ENCODE measurements around the gene RAX. TPM values are rescaled to one million over a fixed set of nuclear protein-coding genes. Genes with fewer than 3 reads are reported as not detected.

Gene RAX
- total RNA-seq, 2 donors from 2014 or later: not detected

DNA sequence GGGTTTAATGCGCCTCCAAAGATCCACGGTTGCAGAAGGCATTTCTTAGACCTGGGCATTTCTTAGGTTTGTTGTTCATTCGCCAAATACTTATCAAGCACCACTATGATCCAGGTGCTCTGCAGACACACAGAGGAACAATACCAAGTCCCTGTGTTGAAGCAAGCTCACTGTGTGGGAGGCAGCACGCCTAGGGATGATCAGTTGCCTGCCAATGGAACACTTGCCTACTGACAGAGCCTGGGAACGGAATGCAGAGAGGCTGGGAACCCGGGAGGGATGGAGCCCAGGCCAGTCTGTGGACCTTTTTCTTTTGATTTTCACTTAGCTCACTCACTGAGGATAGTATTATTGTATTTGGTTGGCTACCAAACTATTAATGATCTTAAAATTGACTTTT lies 55.2 kb downstream of the RAX start:
- Histone ChIP-seq H3K9me3 (no peaks in the 10 kb centered on the region), H3K4me3 (no peak overlapping the region), H3K27me3 (no peaks in the 10 kb centered on the region), H3K36me3 (replicated peaks in 1 of 2; ENCODE audit: insufficient read depth in 1 of 2, low read depth in 2 of 2) (no peaks in the 10 kb centered on the region), H3K27ac (no peak overlapping the region), H3K4me1 (peaks cover 14% of the 10 kb centered on the region)
- intact Hi-C loops (cut with DNase I): no loop called here
- DNase-seq (no peak), ATAC-seq (no peak)
- TF ChIP-seq, protein P1, sequence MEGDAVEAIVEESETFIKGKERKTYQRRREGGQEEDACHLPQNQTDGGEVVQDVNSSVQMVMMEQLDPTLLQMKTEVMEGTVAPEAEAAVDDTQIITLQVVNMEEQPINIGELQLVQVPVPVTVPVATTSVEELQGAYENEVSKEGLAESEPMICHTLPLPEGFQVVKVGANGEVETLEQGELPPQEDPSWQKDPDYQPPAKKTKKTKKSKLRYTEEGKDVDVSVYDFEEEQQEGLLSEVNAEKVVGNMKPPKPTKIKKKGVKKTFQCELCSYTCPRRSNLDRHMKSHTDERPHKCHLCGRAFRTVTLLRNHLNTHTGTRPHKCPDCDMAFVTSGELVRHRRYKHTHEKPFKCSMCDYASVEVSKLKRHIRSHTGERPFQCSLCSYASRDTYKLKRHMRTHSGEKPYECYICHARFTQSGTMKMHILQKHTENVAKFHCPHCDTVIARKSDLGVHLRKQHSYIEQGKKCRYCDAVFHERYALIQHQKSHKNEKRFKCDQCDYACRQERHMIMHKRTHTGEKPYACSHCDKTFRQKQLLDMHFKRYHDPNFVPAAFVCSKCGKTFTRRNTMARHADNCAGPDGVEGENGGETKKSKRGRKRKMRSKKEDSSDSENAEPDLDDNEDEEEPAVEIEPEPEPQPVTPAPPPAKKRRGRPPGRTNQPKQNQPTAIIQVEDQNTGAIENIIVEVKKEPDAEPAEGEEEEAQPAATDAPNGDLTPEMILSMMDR (IDR thresholded peaks at IDR 0.05): no peak
- no peak for TF ChIP-seq POLR2A (IDR thresholded peaks at IDR 0.05)
- WGBS, 2 donors: 65 to 69% methylated on average over 6 of the region's 6 CpGs

Other genes with a start within 250 kb of the RAX start
- 10 to 100 TPM; 41.8 to 77.1 TPM for gene SEC11C, start 133.6 kb downstream of the RAX start, total RNA-seq
- 1 to 10 TPM in 1 of 2 donors, not detected in 1; 5.2 TPM for gene GRP, start 53.3 kb downstream of the RAX start, total RNA-seq
- gene CPLX4, start 45.2 kb upstream of the RAX start, total RNA-seq: not detected
- 10 to 100 TPM; 86.6 to 86.7 TPM for gene LMAN1, start 85.8 kb upstream of the RAX start, total RNA-seq

Measured in body of pancreas (tissue), 4 donors.